HepG2 (cell line): ENCODE data around the gene TKFC. TPM values are rescaled to one million over a fixed set of nuclear protein-coding genes. Genes with fewer than 3 reads are reported as not detected.

Source experiments
- HMGA1 ChIP-seq: sonication (generic); formaldehyde crosslinking; conservative IDR thresholded peaks from 2 replicates; pipeline ENCODE4 v1.4.0; 2020; ENCODE audit warnings: missing genetic modification reagents
- NFE2L1 ChIP-seq: sonication (generic); formaldehyde crosslinking; IDR thresholded peaks from 2 replicates; pipeline ENCODE4 v1.4.0; 2020; ENCODE audit warnings: missing genetic modification reagents, mild to moderate bottlenecking, borderline replicate concordance
- RFX3 ChIP-seq: IDR thresholded peaks from 2 replicates; pipeline ENCODE4 v1.6.1; 2016; ENCODE audit warnings: missing biosample characterization, missing genetic modification reagents
- SALL1 ChIP-seq: sonication (generic); formaldehyde crosslinking; IDR thresholded peaks from 2 replicates; pipeline ENCODE4 v1.8.0; 2022; ENCODE audit warnings: mild to moderate bottlenecking, missing genetic modification reagents
- SATB2 ChIP-seq: sonication (generic); formaldehyde crosslinking; IDR thresholded peaks from 2 replicates; pipeline ENCODE4 v1.5.0; 2020; ENCODE audit warnings: missing genetic modification reagents
- SKI ChIP-seq: fragments of 450-650 bp; IDR thresholded peaks from one replicate; pipeline ENCODE4 v1.6.1; 2018; ENCODE audit warnings: mild to moderate bottlenecking; ENCODE audit not compliant: partially characterized antibody
- SMARCE1 ChIP-seq: fragments of 450-650 bp; IDR thresholded peaks from 2 replicates; pipeline ENCODE4 v1.6.1; 2017; ENCODE audit warnings: borderline replicate concordance
- SRF ChIP-seq: IDR thresholded peaks from 2 replicates; pipeline ENCODE4 v1.6.1; 2011; ENCODE audit warnings: mild to moderate bottlenecking, low read depth, low read length, moderate library complexity
- SUZ12 ChIP-seq: fragments of 150-350 bp; IDR thresholded peaks from 2 replicates; pipeline ENCODE4 v1.6.1; 2014; ENCODE audit warnings: low read depth, low read length
- TBX3 ChIP-seq: fragments of 450-650 bp; IDR thresholded peaks from 2 replicates; pipeline ENCODE4 v1.6.1; 2017; ENCODE audit warnings: antibody characterized with exemption, mild to moderate bottlenecking, inconsistent platforms, borderline replicate concordance
- TOPORS ChIP-seq: sonication (generic); formaldehyde crosslinking; IDR thresholded peaks from 2 replicates; pipeline ENCODE4 v1.8.0; 2023; ENCODE audit warnings: mild to moderate bottlenecking, missing genetic modification reagents
- ZNF138 ChIP-seq: sonication (generic); formaldehyde crosslinking; IDR thresholded peaks from 2 replicates; pipeline ENCODE4 v1.5.0; 2020; ENCODE audit warnings: mild to moderate bottlenecking, low read depth, missing genetic modification reagents
- ZNF251 ChIP-seq: sonication (generic); formaldehyde crosslinking; IDR thresholded peaks from 2 replicates; pipeline ENCODE4 v1.9.0; 2021; ENCODE audit warnings: mild to moderate bottlenecking, missing genetic modification reagents
- ZNF615 ChIP-seq: sonication (generic); formaldehyde crosslinking; IDR thresholded peaks from 2 replicates; pipeline ENCODE4 v1.5.0; 2020; ENCODE audit warnings: mild to moderate bottlenecking, missing genetic modification reagents, borderline replicate concordance
- ZNF713 ChIP-seq: sonication (generic); formaldehyde crosslinking; IDR thresholded peaks from 2 replicates; pipeline ENCODE4 v1.4.0; 2020; ENCODE audit warnings: mild to moderate bottlenecking, missing genetic modification reagents
- ZNF780A ChIP-seq: sonication (generic); formaldehyde crosslinking; IDR thresholded peaks from 2 replicates; pipeline ENCODE4 v1.8.0; 2022; ENCODE audit warnings: mild to moderate bottlenecking, missing genetic modification reagents, moderate library complexity
- ZSCAN30 ChIP-seq: sonication (generic); formaldehyde crosslinking; IDR thresholded peaks from 2 replicates; pipeline ENCODE4 v1.5.0; 2020; ENCODE audit warnings: mild to moderate bottlenecking, missing genetic modification reagents
- polyA plus RNA-seq, 8 experiments: library from polyadenylated mRNA; depleted of rRNA in 3 of 8; stranded (reverse) in 7 of 8; unstranded in 1 of 8; fragments of >200 nt; fragmentation: Illumina TruSeq in 4 of 8; extraction: Trizol in 4 of 8; gene quantifications; 2 replicates each; pipeline versions ENCODE4 v1.2.1 to v1.2.3, GENCODE V29; 2011 to 2016; ENCODE audit warnings: low read depth in 4 of 8, missing spikeins in 1 of 8, mixed read lengths in 1 of 8; ENCODE audit not compliant: insufficient read depth in 1 of 8
- total RNA-seq, 5 experiments: library from RNA; depleted of rRNA; stranded (reverse); fragments of >200 nt; fragmentation: Illumina TruSeq; extraction: Trizol; gene quantifications; 2 replicates each; pipeline ENCODE4 v1.2.3, GENCODE V29; 2016; ENCODE audit warnings: low read depth in 1 of 5
- TF ChIP-seq, protein P1 (sequence below): sonication (generic); formaldehyde crosslinking; IDR thresholded peaks from 2 replicates; pipeline ENCODE4 v1.8.1; 2023; ENCODE audit warnings: mild to moderate bottlenecking, inconsistent platforms, moderate library complexity, missing genetic modification reagents, borderline replicate concordance
- TF ChIP-seq, protein P2 (sequence below): sonication (generic); formaldehyde crosslinking; IDR thresholded peaks from 2 replicates; pipeline ENCODE4 v1.5.0; 2020; ENCODE audit warnings: mild to moderate bottlenecking, missing genetic modification reagents, borderline replicate concordance
- TF ChIP-seq, protein P3 (sequence below): sonication (generic); formaldehyde crosslinking; IDR thresholded peaks from 2 replicates; pipeline ENCODE4 v1.8.1; 2023; ENCODE audit warnings: missing genetic modification reagents, inconsistent platforms, borderline replicate concordance
- TF ChIP-seq, protein P4 (sequence below): IDR thresholded peaks from 2 replicates; pipeline ENCODE4 v1.6.1; 2016; ENCODE audit warnings: low read depth
- TF ChIP-seq, protein P5 (sequence below): sonication (generic); formaldehyde crosslinking; IDR thresholded peaks from 2 replicates; pipeline ENCODE4 v1.4.0; 2020; ENCODE audit warnings: missing genetic modification reagents, borderline replicate concordance

Gene TKFC
- total and polyA plus RNA-seq, 2 of the 13 experiments (the other 11 are each of a cell fraction or from before 2014, with no cell fraction given): 147 to 197 TPM

DNA sequence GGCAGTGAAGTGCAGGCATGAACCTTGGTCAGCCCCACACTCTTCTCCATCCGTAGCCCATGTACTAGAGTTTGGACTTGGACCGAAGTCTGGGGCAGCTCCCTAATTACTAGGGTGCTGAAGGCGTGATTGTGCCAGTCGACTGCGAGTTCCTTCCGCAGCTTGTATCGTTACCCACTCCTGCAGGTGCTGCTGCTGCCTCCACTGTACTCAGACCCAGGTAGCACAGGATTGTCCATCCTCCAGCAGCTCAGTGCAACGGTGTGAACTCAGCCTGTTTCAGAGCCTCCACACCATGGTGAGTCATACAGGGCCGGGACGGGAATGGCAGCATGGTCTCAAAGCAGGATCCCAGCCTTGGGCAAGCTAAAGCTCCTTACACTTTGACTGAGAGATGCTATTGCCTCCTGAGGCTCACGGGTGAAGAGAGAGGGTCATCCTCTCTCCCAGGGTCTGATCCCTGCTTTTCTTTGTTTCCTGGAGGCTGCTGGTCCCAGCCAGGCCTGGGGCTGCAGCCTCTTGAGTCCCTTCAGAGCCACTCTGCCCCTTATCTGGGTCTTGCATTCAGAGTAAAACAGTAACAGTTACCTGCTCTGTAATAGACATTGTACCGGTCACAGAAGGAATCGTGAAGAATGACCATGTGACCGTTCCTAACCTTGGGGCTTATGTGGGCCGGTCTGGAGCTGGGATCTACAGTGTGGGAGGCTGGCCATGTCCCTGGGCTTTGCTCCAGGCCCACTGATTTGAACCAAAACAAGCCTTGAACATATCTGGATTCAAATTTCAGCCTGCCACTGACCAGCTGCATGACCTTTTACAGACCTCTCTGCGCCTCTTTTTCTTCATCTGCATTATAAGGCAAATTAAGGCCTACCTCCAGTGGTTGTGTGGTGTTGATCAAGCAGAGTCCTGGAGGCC lies 1.7 kb downstream of the TKFC start (continued):
- TF ChIP-seq, protein P1, sequence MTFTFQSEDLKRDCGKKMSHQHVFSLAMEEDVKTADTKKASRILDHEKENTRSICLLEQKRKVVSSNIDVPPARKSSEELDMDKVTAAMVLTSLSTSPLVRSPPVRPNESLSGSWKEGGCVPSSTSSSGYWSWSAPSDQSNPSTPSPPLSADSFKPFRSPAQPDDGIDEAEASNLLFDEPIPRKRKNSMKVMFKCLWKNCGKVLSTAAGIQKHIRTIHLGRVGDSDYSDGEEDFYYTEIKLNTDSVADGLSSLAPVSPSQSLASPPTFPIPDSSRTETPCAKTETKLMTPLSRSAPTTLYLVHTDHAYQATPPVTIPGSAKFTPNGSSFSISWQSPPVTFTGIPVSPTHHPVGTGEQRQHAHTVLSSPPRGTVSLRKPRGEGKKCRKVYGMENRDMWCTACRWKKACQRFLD: no peak
- TF ChIP-seq SKI (peak; percentile 59), ZSCAN30 (CRISPR knock-in tag) (no peak; the same call in 1 of the 2 replicates), SUZ12 (no peak), ZNF713 (CRISPR knock-in tag) (no peak), TBX3 (peak; percentile 59; the same call in 1 of the 2 replicates), SALL1 (CRISPR knock-in tag) (peak; percentile 77), RFX3 (CRISPR knock-in tag) (no peak), SMARCE1 (no peak), TOPORS (CRISPR knock-in tag) (no peak; the same call in 1 of the 2 replicates), ZNF251 (CRISPR knock-in tag) (no peak), SATB2 (CRISPR knock-in tag) (no peak), SRF (no peak), ZNF615 (CRISPR knock-in tag) (no peak), ZNF138 (0 out of 2 replicates have a peak, but pooled peaks have one; percentile 82), ZNF780A (CRISPR knock-in tag) (no peak), NFE2L1 (CRISPR knock-in tag) (no peak), HMGA1 (no peak)
- TF ChIP-seq, protein P2, sequence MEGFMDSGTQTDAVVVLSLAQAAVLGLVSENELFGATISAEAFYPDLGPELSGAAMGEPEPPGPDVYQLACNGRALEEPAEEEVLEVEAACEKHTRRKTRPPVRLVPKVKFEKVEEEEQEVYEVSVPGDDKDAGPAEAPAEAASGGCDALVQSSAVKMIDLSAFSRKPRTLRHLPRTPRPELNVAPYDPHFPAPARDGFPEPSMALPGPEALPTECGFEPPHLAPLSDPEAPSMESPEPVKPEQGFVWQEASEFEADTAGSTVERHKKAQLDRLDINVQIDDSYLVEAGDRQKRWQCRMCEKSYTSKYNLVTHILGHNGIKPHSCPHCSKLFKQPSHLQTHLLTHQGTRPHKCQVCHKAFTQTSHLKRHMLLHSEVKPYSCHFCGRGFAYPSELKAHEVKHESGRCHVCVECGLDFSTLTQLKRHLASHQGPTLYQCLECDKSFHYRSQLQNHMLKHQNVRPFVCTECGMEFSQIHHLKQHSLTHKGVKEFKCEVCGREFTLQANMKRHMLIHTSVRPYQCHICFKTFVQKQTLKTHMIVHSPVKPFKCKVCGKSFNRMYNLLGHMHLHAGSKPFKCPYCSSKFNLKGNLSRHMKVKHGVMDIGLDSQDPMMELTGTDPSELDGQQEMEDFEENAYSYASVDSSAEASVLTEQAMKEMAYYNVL (CRISPR knock-in tag): peak; percentile 9; the same call in 1 of the 2 replicates
- TF ChIP-seq, protein P3, sequence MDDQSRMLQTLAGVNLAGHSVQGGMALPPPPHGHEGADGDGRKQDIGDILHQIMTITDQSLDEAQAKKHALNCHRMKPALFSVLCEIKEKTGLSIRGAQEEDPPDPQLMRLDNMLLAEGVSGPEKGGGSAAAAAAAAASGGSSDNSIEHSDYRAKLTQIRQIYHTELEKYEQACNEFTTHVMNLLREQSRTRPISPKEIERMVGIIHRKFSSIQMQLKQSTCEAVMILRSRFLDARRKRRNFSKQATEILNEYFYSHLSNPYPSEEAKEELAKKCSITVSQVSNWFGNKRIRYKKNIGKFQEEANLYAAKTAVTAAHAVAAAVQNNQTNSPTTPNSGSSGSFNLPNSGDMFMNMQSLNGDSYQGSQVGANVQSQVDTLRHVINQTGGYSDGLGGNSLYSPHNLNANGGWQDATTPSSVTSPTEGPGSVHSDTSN (CRISPR knock-in tag): no peak
- TF ChIP-seq, protein P4, sequence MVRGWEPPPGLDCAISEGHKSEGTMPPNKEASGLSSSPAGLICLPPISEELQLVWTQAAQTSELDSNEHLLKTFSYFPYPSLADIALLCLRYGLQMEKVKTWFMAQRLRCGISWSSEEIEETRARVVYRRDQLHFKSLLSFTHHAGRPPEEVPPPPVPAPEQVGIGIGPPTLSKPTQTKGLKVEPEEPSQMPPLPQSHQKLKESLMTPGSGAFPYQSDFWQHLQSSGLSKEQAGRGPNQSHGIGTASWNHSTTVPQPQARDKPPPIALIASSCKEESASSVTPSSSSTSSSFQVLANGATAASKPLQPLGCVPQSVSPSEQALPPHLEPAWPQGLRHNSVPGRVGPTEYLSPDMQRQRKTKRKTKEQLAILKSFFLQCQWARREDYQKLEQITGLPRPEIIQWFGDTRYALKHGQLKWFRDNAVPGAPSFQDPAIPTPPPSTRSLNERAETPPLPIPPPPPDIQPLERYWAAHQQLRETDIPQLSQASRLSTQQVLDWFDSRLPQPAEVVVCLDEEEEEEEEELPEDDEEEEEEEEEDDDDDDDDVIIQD: peak; percentile 51; the same call in 1 of the 2 replicates
- TF ChIP-seq, protein P5, sequence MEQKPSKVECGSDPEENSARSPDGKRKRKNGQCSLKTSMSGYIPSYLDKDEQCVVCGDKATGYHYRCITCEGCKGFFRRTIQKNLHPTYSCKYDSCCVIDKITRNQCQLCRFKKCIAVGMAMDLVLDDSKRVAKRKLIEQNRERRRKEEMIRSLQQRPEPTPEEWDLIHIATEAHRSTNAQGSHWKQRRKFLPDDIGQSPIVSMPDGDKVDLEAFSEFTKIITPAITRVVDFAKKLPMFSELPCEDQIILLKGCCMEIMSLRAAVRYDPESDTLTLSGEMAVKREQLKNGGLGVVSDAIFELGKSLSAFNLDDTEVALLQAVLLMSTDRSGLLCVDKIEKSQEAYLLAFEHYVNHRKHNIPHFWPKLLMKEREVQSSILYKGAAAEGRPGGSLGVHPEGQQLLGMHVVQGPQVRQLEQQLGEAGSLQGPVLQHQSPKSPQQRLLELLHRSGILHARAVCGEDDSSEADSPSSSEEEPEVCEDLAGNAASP (CRISPR knock-in tag): peak; percentile 42; the same call in 1 of the 2 replicates
